GM12891 (cell line): ENCODE results near the gene CCSER2.
"Not testable (repeated sequence)": the region's sequence is repeated elsewhere in the genome, so short reads cannot be mapped to it uniquely, and the experiment has no call there.

Experiments
- DNase-seq: peaks from one replicate; pipeline ENCODE4 v3.0.0; 2011; ENCODE audit warnings: low spot score; ENCODE audit not compliant: insufficient read length
- FAIRE-seq: peaks from 2 replicates; lab custom pipeline; 2011; peaks lifted over from hg19 to GRCh38; lab: Jason Lieb, UNC
- PAX5 ChIP-seq: IDR thresholded peaks from 2 replicates; pipeline ENCODE4 v1.6.1; 2011; ENCODE audit warnings: low read length, moderate library complexity, mild to moderate bottlenecking; ENCODE audit not compliant: insufficient read depth, severe bottlenecking
- POLR2A ChIP-seq: IDR thresholded peaks from 2 replicates; pipeline ENCODE4 v1.6.1; 2011; ENCODE audit warnings: low read depth, low read length, control low read depth
- POLR2AphosphoS5 ChIP-seq: IDR thresholded peaks from 2 replicates; pipeline ENCODE4 v1.6.1; 2011; ENCODE audit warnings: low read depth, low read length, control low read depth
- POU2F2 ChIP-seq: IDR thresholded peaks from 2 replicates; pipeline ENCODE4 v1.6.1; 2011; ENCODE audit warnings: low read depth, mild to moderate bottlenecking, control low read depth, low read length, moderate library complexity
- SPI1 ChIP-seq: IDR thresholded peaks from 2 replicates; pipeline ENCODE4 v1.6.1; 2011; ENCODE audit warnings: low read depth, low read length, control low read depth
- TAF1 ChIP-seq: IDR thresholded peaks from 2 replicates; pipeline ENCODE4 v1.6.1; 2011; ENCODE audit warnings: low read depth, low read length, control low read depth

Gene CCSER2

GRCh38 chr10:84312816-84313215 is 15.6 kb upstream of the CCSER2 start:
- FAIRE-seq (no peak), DNase-seq (no peak)
- TF ChIP-seq TAF1 (no peak), POU2F2 (no peak)

- FAIRE-seq: no peak
- no peak for DNase-seq
- TF ChIP-seq POU2F2 (no peak), SPI1 (no peak), POLR2A (no peak), PAX5 (no peak), POLR2AphosphoS5 (no peak), TAF1 (no peak)
These were observed 14.1 kb upstream of the CCSER2 start for GRCh38 chr10:84314275-84314674.

GRCh38 chr10:84317174-84317573 is 11.2 kb upstream of the CCSER2 start:
- FAIRE-seq (no peak), DNase-seq (no peak)
- TF ChIP-seq PAX5 (no peak), TAF1 (no peak), SPI1 (peak; percentile 85), POLR2A (no peak), POLR2AphosphoS5 (no peak), POU2F2 (no peak)

- no peak for DNase-seq
- no peak for FAIRE-seq
- no peak for TF ChIP-seq POU2F2
These were observed 6.5 kb upstream of the CCSER2 start for GRCh38 chr10:84321902-84322301.

GRCh38 chr10:84323566-84323965 is 4.8 kb upstream of the CCSER2 start:
- not testable (repeated sequence) for FAIRE-seq, DNase-seq

GRCh38 chr10:84326995-84327394 is 1.4 kb upstream of the CCSER2 start:
- not testable (repeated sequence) for DNase-seq, FAIRE-seq

- TF ChIP-seq POU2F2 (peak; percentile 95), TAF1 (no peak)
- FAIRE-seq (no peak), DNase-seq (no peak)
These were observed 815 bp downstream of the CCSER2 start for GRCh38 chr10:84329196-84329611.

- peak; percentile 80 for FAIRE-seq
- DNase-seq: no peak
- TF ChIP-seq SPI1 (no peak), TAF1 (no peak), POU2F2 (no peak), POLR2A (no peak), POLR2AphosphoS5 (no peak), PAX5 (no peak)
These were observed 1.7 kb downstream of the CCSER2 start for GRCh38 chr10:84329986-84330651.

GRCh38 chr10:84331091-84331490 is 2.7 kb downstream of the CCSER2 start:
- TF ChIP-seq PAX5 (no peak), POLR2AphosphoS5 (no peak), POU2F2 (no peak), TAF1 (no peak), POLR2A (no peak), SPI1 (no peak)
- DNase-seq: no peak
- peak; percentile 57 for FAIRE-seq

GRCh38 chr10:84333864-84334451 is 5.6 kb downstream of the CCSER2 start:
- no peak for TF ChIP-seq POLR2A
- no peak for TF ChIP-seq POU2F2
- TF ChIP-seq TAF1: no peak
- peak; percentile 76 for FAIRE-seq
- no peak for DNase-seq

GRCh38 chr10:84334811-84335210 is 6.4 kb downstream of the CCSER2 start:
- TF ChIP-seq TAF1: no peak
- TF ChIP-seq PAX5: no peak
- no peak for TF ChIP-seq POLR2AphosphoS5
- TF ChIP-seq SPI1: no peak
- no peak for TF ChIP-seq POU2F2
- TF ChIP-seq POLR2A: no peak
- no peak for FAIRE-seq
- DNase-seq: no peak
